GM12878 (cell line): ENCODE measurements around the gene EHBP1L1. TPM values are rescaled to one million over a fixed set of nuclear protein-coding genes. Genes with fewer than 3 reads are reported as not detected.

ENCODE experiments used
- ATAC-seq: fragments of 200-7000 bp; cut with Tn5 transposase; 3 replicates; pipeline ENCODE4 v1.9.1; 2020; ENCODE audit warnings: mild to moderate bottlenecking, moderate library complexity
- BruUV-seq: library from RNA; stranded (reverse); fragments of 400-500 nt; replicated peaks from 2 replicates; lab custom pipeline; 2021; lab: Mats Ljungman, UMichigan
- CTCF ChIA-PET: fragments of 300-600 bp; sonication (Branson Sonifier 250); formaldehyde crosslinking; extraction: SDS; loops from one replicate; lab custom pipeline; 2021; ENCODE audit warnings: inconsistent platforms; lab: Yijun Ruan, JAX
- POLR2A ChIA-PET: fragments of 350-600 bp; formaldehyde crosslinking; extraction: SDS; loops from one replicate; lab custom pipeline; 2021; ENCODE audit warnings: inconsistent platforms; lab: Charles Lee
- RAD21 ChIA-PET: fragments of 300-600 bp; sonication (Branson Sonifier 250); formaldehyde crosslinking; loops from one replicate; lab custom pipeline; 2023; ENCODE audit warnings: antibody characterized with exemption; ENCODE audit not compliant: unreplicated experiment; lab: Charles Lee
- SMC1A ChIA-PET: fragments of 300-600 bp; sonication (Branson Sonifier 250); formaldehyde crosslinking; loops from one replicate; lab custom pipeline; 2023; ENCODE audit not compliant: unreplicated experiment, uncharacterized antibody; lab: Charles Lee
- DNase-seq: peaks from one replicate; pipeline ENCODE4 v3.0.0-alpha.2; 2011; ENCODE audit warnings: low read depth, low spot score
- FAIRE-seq: peaks from 3 replicates; lab custom pipeline; 2011; peaks lifted over from hg19 to GRCh38; lab: Jason Lieb, UNC
- H2AFZ ChIP-seq: 2 replicates; pipeline ENCODE4 v1.6.0; 2011; ENCODE audit warnings: low read depth, low read length, control low read depth; ENCODE audit not compliant: control insufficient read depth
- H3K27ac ChIP-seq: 2 replicates; pipeline ENCODE4 v1.5.1; 2011; ENCODE audit warnings: control low read depth; ENCODE audit not compliant: control insufficient read depth, insufficient read depth
- H3K27me3 ChIP-seq, 2 experiments: replicated peaks in 1 of 2; 2 replicates each; pipeline versions ENCODE4 v1.6.0 to v1.6.1; 2011; ENCODE audit warnings: low read length in 1 of 2; ENCODE audit not compliant: control insufficient read depth in 2 of 2, insufficient read depth in 2 of 2
- H3K36me3 ChIP-seq, 2 experiments: 2 replicates each; pipeline ENCODE4 v1.5.1; 2011; ENCODE audit warnings: low read length in 1 of 2; ENCODE audit not compliant: control insufficient read depth in 2 of 2, insufficient read depth in 2 of 2
- H3K4me1 ChIP-seq: 2 replicates; pipeline ENCODE4 v1.6.1; 2011; ENCODE audit warnings: mild to moderate bottlenecking, low read length, moderate library complexity, mixed read lengths; ENCODE audit not compliant: control insufficient read depth, insufficient read depth
- H3K4me2 ChIP-seq: 2 replicates; pipeline ENCODE4 v1.6.0; 2011; ENCODE audit warnings: control low read depth; ENCODE audit not compliant: control insufficient read depth, insufficient read depth
- H3K4me3 ChIP-seq: fragments of 200-600 bp; sonication (generic); 2 replicates; pipeline ENCODE4 v1.5.1; 2016
- H3K79me2 ChIP-seq: 2 replicates; pipeline ENCODE4 v1.6.0; 2011; ENCODE audit warnings: low read length; ENCODE audit not compliant: control insufficient read depth, insufficient read depth
- H3K9ac ChIP-seq: 2 replicates; pipeline ENCODE4 v1.8.0; 2011; ENCODE audit warnings: low read length, control low read depth, mixed read lengths; ENCODE audit not compliant: control insufficient read depth, insufficient read depth
- H3K9me3 ChIP-seq: replicated peaks from 3 replicates; pipeline ENCODE4 v1.5.1; 2011; ENCODE audit warnings: mild to moderate bottlenecking, low read length; ENCODE audit not compliant: control insufficient read depth, insufficient read depth
- H4K20me1 ChIP-seq: 2 replicates; pipeline ENCODE4 v1.6.0; 2011; ENCODE audit not compliant: control insufficient read depth, insufficient read depth
- EGR1 ChIP-seq, 2 experiments: IDR thresholded peaks; 1 replicate in 1 of 2; 2 replicates in 1 of 2; pipeline ENCODE4 v1.6.1; 2011 to 2012; ENCODE audit warnings: low read depth in 2 of 2, low read length in 2 of 2, borderline replicate concordance in 1 of 2, mild to moderate bottlenecking in 1 of 2, moderate library complexity in 1 of 2
- POLR2A ChIP-seq: IDR thresholded peaks from 2 replicates; pipeline ENCODE4 v1.6.1; 2011; ENCODE audit warnings: low read depth, mild to moderate bottlenecking, low read length
- TCF3 ChIP-seq: IDR thresholded peaks from 2 replicates; pipeline ENCODE4 v1.6.1; 2012; ENCODE audit warnings: low read depth, mild to moderate bottlenecking, low read length, borderline replicate concordance; ENCODE audit not compliant: insufficient read depth
- ZBTB33 ChIP-seq: fragments of 450-650 bp; IDR thresholded peaks from 2 replicates; pipeline ENCODE4 v1.6.1; 2017; ENCODE audit warnings: mild to moderate bottlenecking
- WGBS: methylation state at CpG from one replicate; pipeline ENCODE4 v1.1.6; 2016; ENCODE audit warnings: low lambda C conversion rate; ENCODE audit not compliant: insufficient replicate concordance, insufficient coverage; ENCODE audit errors: missing lambda C conversion rate; 5-methylcytosine and 5-hydroxymethylcytosine counted together
- in situ Hi-C: fragments of 300-500 bp; cut with MboI; formaldehyde crosslinking; loops from 9 replicates; pipeline ENCODE4 v1.14.3; 2018; ENCODE audit warnings: mixed read lengths
- intact Hi-C: fragments of 100-400 bp; cut with micrococcal nuclease; formaldehyde crosslinking; loops from one replicate; pipeline ENCODE4 v1.14.2; 2022; ENCODE audit not compliant: unreplicated experiment
- polyA plus RNA-seq, 11 experiments: library from polyadenylated mRNA; depleted of rRNA in 4 of 11; unstranded in 6 of 11; stranded (reverse) in 5 of 11; fragments of >200 nt; fragmentation: Nextera tagmentation in 4 of 11; fragmentation: Illumina TruSeq in 1 of 11; extraction: Ambion mirVana in 4 of 11; extraction: Trizol in 1 of 11; gene quantifications; 1 replicate in 1 of 11; 2 replicates in 10 of 11; pipeline versions ENCODE4 v1.2.1 to v1.2.3, GENCODE V29; 2011 to 2016; ENCODE audit warnings: inconsistent platforms in 2 of 11, missing spikeins in 2 of 11, low read depth in 1 of 11
- total RNA-seq, 4 experiments: library from RNA; depleted of rRNA in 3 of 4; stranded (reverse); fragments of >200 nt in 3 of 4; fragmentation: Illumina TruSeq in 1 of 4; extraction: Trizol in 1 of 4; gene quantifications; 2 replicates each; pipeline versions ENCODE4 v1.2.1 to v1.2.3, GENCODE V29; 2013 to 2021

The EHBP1L1 gene
- total and polyA plus RNA-seq, 10 of the 15 experiments (the other 5 are each of a cell fraction or from before 2014, with no cell fraction given), result 0.06 to 99.4 (median 32.7) TPM

GRCh38 chr11:65613091-65613928 is 37.5 kb downstream of the EHBP1L1 start:
- peaks cover 24% of the 10 kb centered on the region for H3K4me1 ChIP-seq
- POLR2A ChIA-PET, result interaction anchor here (0.5 to 5.0 kb wide), 13 partner anchors 9 to 277 kb away, joined by 3 to 34 read pairs (median 4); partner anchors contain the start of genes CCDC85B, EHBP1L1, RELA and RNASEH2C
- peaks cover 74% of the 10 kb centered on the region for H3K79me2 ChIP-seq

More at GRCh38 chr11:65613091-65613928, 37.5 kb downstream of the EHBP1L1 start:
- DNase-seq (no peak), ATAC-seq (no peak; the same call in 2 of the 3 replicates), FAIRE-seq (no peak)
- Histone ChIP-seq H3K4me2 (peak overlapping the region; percentile 93), H3K4me3 (peak overlapping the region; percentile 99), H4K20me1 (no peaks in the 10 kb centered on the region; the same call in 1 of the 2 replicates), H3K36me3 (peaks cover 6 to 11% of the 10 kb centered on the region in 2 experiments; a peak in 3 of 4 replicates), H3K9ac (peak overlapping the region; percentile 85), H2AFZ (no peak overlapping the region), H3K27me3 (no peaks in the 10 kb centered on the region), H3K9me3 (no peaks in the 10 kb centered on the region), H3K27ac (peak overlapping the region; percentile 91)
- 17% methylated on average over 39 of the region's 43 CpGs for WGBS
- TF ChIP-seq TCF3, result 0 out of 2 replicates have a peak, but pooled peaks have one; percentile 10
- no peak for TF ChIP-seq ZBTB33
- TF ChIP-seq POLR2A, result 0 out of 2 replicates have a peak, but pooled peaks have one; percentile 15
- peak in 1 of 2 experiments; percentile 64; a peak in 2 of 3 replicates for TF ChIP-seq EGR1 (IDR thresholded peaks at IDR 0.05; ENCODE audit: borderline replicate concordance in 1 of 2, low read depth in 2 of 2, low read length in 2 of 2)
- ChIA-PET RAD21 (interaction anchor here (1.0 to 4.0 kb wide), 9 partner anchors 19 to 72 kb away, joined by 3 to 36 read pairs (median 5); partner anchors contain the start of genes EHBP1L1, FAM89B, RELA and SIPA1), CTCF (interaction anchor here (0.6 to 3.8 kb wide), 6 partner anchors 13 to 197 kb away, joined by 3 to 35 read pairs (median 7); no protein-coding TSS in a partner anchor), SMC1A (interaction anchor here (0.9 to 3.0 kb wide), 4 partner anchors 24 to 193 kb away, joined by 3 to 21 read pairs (median 4); no protein-coding TSS in a partner anchor)
- in situ Hi-C loops (no loop called here), intact Hi-C loops (loop anchor here (5.0 kb wide), 1 partner anchor 736 kb away; the partner anchor contains the start of gene EHD1)
- BruUV-seq, result no TSS peak
